HG03558 (cell line): ENCODE measurements around the gene ZNF439.
"Not testable (repeated sequence)": the region's sequence is repeated elsewhere in the genome, so short reads cannot be mapped to it uniquely, and the experiment has no call there.

Experiments used
- ATAC-seq: cut with Tn5 transposase; IDR thresholded peaks from one replicate; pipeline ENCODE4 v1.9.1; 2021; ENCODE audit warnings: moderate number of reproducible peaks; ENCODE audit not compliant: unreplicated experiment; ENCODE audit errors: extremely low read depth

ZNF439 gene

DNA sequence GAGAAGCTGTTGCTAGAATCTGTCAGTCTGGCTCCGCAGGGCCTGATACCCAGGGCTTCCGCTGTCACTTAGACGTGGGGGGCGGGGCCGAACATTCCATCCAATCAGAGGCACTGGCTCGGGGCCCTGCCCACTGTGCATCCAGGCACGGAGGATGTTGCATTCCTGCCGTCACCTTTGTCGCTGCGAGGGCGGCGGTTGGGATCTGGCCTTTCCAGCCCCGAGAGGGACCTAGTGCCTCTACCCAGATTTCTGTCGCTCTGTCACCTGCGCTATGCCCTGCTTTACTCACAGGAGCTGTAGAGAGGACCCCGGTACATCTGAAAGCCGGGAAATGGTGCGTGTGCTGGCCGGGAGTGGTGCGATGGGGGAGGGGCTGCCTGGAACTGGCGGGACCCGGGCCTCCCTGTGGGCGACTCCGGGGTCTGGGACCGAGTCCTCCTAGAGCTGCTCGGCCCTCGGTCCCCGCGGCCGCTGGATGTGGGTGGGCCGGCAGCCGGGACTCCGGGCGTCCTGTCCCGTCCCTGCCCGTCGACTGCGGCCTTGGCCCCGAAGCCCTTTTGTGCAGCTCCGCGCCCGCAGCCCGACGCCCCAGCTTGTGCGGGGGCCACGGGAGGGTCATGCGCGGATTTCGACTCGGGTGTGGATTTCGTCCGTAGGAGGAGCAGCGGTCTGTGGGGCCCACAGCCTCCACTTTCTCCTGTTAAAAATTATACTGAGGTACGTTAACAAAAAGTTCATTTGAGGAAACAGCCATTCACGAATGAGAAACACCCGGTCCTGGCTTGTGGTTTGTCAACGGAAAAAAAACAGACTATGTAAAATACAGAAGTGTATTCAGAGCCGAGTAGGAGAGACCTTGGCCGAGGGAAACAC lies at the start of gene ZNF439:
Gene ZNF439, plus strand, starts transcription at position 133 of the 876 bp plus-strand sequence. Its CDS starts 142 bp downstream, at position 275.
- ATAC-seq, result no peak

DNA sequence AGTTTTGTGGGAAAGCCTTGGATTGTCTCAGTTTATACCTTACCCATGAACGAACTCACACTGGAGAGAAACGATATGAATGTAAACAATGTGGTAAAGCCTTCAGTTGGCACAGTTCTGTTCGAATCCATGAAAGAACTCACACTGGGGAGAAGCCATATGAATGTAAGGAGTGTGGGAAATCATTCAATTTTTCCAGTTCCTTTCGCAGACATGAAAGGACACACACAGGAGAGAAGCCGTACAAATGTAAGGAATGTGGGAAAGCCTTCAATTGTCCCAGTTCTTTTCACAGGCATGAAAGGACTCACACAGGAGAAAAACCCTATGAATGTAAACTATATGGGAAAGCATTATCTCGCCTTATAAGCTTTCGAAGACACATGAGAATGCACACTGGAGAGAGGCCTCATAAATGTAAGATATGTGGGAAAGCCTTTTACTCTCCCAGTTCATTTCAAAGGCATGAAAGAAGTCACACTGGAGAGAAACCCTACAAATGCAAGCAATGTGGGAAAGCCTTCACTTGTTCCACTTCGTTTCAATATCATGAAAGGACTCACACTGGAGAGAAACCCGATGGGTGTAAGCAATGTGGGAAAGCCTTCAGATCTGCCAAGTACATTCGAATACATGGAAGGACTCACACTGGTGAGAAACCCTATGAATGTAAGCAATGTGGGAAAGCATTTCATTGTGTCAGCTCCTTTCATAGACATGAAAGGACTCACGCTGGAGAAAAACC lies 42.0 kb upstream of the ZNF439 start:
- ATAC-seq, result no peak

DNA sequence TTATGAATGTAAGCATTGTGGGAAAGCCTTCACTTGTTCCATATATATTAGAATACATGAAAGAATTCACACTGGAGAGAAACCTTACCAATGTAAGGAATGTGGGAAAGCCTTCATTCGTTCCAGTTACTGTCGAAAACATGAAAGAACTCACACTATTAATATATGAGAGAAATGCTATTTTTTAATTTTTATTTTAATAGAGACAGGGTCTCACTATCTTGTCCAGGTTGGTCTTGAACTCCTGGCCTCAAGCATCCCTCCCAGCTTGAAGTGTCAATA lies 41.5 kb upstream of the ZNF439 start:
- no peak for ATAC-seq

DNA sequence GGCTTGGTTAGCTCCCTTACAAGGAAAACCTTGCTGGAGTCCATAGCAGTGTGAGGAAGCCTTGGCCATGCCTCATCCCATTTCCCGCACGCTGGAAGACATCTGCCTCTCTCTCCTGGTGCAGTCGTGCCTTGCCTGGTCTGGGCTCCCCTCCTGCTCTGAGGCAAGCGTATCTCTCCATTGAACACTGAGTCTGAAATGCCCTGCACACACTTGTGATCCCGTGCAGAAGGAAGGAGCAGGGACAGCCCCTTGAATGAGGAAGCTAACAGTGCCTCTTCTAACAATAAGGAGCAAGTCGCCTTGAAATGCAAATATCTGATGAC lies 34.9 kb upstream of the ZNF439 start:
- ATAC-seq, result no peak

DNA sequence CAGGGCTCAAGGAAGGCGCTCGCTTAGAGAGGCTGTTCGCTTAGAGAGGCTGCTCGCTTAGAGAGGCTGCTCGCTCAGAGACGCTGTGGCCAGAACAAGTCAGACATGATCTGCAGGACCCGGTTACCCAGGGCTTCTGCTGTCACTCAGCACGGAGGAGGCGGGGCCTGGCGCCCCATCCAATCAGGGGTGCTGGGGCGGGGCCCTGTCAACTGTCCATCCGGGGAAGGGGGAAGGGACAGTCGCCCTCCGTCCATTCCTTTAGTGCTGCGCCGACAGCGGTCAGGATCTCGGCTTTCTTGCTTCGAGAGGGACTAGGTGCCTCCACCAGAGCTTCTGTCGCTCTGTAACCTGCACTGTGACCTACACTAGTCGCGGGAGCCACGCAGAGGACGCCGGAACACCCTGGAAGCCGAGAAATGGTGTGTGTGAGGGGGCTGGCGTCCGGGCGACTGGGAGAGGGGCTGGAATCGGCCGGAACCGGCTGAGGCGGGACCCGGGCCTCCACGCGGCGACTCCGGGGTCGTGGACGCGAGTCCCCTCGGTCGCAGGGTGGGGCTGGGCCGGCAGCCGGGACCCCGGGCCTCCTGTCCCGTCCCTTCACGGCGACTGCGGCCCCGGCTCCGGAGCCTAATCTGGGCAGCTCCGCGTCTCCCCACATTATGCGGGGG lies 34.4 kb upstream of the ZNF439 start, which contains the start of gene ZNF440:
Gene ZNF440, plus strand, starts transcription at position 245 of the 671 bp plus-strand sequence. Its CDS starts 175 bp downstream, at position 420.
- ATAC-seq, result no peak

DNA sequence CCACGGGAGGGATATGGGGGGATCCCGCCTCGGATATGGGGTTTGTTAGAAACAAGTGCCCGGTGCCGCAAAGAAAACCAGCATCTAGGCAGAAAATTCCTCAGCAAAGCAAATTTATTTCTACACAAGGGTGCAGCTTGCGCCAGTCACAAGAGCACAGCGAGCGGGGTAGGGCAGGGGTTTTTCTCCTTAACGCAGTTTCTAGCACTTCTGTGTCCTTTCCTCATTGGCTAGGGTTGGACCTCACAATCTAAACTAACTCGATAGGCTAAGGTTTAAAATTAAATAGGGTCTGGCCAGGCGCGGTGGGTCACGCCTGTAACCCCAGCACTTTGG lies 33.9 kb upstream of the ZNF439 start:
- no peak for ATAC-seq

- no peak for ATAC-seq
Observed at GRCh38 chr19:11821474-11822109, 26.9 kb upstream of the ZNF439 start.

DNA sequence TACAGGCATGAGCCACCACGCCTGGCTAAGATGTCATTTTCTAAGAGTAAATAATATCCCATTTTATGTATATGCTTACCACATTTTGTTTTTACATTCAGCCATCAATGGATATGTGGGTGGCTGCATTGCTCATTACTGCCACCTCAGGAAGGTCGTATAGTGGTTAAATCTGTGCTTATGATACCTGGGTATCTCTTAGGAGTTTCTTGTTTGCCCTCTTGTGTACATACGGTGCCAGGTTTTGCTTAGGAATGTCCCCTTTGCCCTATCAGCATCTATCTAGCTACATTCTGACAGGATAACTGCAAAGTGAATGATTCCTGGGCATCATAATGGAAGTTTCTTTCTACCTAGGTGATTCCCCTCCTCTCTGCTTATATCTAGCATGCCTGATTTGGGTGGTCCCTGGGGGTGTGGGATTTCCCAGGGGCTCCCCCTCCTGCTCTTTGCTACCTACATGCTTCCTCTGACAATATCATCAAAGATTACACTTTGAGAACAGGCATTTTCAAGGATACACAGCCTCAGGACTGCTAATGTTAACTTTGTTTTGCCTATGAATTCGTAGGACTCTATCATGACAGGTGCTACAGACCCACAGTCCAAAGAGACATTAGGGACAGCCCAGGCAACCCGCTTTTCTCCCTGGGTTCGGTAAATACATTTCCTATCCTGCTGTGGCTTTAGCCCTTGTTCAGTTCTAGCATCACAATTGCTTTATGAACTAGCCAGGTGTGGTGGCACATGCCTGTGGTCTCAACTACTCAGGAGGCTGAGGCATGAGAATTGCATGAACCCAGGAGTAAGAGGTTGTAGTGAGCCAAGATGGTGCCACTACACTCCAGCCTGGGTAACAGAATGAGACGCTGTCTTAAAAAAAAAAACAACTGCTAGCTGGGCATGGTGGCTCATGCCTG lies 19.3 kb upstream of the ZNF439 start:
- ATAC-seq, result not testable (repeated sequence)

GRCh38 chr19:11832253-11832912 lies 16.1 kb upstream of the ZNF439 start:
- ATAC-seq, result no peak

- ATAC-seq, result no peak
Observed at GRCh38 chr19:11833541-11833940, 15.0 kb upstream of the ZNF439 start.

DNA sequence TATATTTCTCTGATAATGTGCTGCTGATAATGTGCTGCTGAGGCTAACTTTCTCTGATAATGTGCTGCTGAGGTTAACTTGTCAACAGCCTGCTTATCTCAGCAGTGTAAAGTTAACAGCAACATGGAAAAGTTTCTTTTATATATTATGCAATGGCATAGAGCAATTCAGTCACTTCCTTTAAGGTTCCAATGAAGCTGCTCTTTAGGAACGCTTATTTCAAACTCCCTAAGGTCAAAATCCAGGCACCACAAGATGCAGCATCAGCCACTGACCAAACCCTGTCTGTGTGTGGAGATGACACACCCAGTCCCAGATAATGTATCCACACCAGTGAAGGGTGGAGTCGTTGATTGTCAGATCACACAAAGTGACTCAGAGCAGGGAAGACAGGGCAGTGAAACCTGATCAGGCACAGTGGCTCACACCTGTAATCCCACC lies 12.9 kb upstream of the ZNF439 start:
- not testable (repeated sequence) for ATAC-seq

GRCh38 chr19:11843722-11844121 lies 4.8 kb upstream of the ZNF439 start:
- no peak for ATAC-seq

GRCh38 chr19:11847615-11848014 lies 911 bp upstream of the ZNF439 start:
- not testable (repeated sequence) for ATAC-seq

DNA sequence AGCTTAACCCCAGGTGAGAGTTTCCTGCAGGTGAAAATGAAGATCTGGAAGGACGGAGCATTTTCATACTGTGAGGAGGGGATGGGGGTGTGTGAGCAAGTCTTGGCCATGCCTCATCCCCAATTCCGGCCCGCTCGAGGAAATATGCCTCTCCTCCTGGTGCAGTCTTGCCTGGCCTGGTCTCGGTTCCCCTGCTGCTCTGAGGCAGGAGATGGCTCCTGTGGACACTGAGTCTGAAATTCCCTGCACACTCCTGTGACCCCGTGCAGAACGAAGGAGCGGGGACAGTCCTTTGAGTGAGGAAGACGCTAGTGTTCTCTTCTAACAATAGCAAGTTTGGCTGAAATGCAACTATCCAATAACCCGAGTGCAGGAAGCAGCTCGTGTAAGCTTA lies 329 bp upstream of the ZNF439 start:
- no peak for ATAC-seq

DNA sequence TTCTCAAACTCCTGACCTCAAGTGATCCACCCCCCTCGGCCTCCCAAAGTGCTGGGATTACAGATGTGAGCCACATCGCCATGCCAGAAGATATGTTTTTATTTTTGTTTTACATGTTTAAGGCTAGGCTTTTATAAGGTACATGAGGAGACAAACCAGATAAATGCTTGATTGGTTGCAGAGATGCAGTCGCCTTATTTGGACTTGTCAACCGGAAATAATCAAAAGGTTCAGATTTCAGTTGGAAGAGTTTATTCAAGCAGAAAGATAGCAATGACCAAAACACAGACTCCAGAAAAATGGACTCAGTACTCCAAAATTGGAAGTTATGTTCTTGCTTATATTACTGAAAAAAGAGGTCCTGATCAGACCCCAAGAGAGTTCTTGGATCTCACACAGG lies 1.8 kb downstream of the ZNF439 start:
- not testable (repeated sequence) for ATAC-seq

GRCh38 chr19:11853358-11853757 lies 4.8 kb downstream of the ZNF439 start:
- ATAC-seq, result no peak

- no peak for ATAC-seq
Observed at GRCh38 chr19:11856596-11857250, 8.2 kb downstream of the ZNF439 start.

GRCh38 chr19:11860721-11861120 lies 12.2 kb downstream of the ZNF439 start:
- no peak for ATAC-seq

DNA sequence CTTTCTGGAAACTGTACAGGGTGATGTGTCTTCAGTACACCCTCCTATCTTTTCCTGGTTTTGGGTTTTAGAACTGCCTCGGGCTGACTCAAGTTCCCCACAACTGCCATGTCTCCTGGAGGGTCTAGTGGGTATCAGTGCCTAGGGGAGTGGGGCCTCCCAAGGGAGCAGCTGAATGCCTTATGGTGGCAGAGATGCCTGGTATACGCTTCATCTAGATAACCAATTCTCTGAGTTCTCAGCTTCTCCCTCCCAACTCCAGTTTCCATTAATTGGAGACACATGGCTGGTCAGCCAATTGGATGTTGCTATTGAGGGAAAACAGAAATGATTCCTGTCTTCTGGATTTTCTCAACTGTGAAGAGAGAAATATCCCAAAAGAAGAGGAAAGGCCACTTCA lies 12.8 kb downstream of the ZNF439 start:
- no peak for ATAC-seq
